Sigmoid colon (tissue), 7 donors: ENCODE results near the gene STRADA. TPM values are rescaled to one million over a fixed set of nuclear protein-coding genes. Genes with fewer than 3 reads are reported as not detected.

Source experiments
- DNase-seq: peaks from one replicate; pipeline ENCODE4 v3.0.0-alpha.2; 2019
- H3K27ac ChIP-seq, 4 donors: fragments of 200-600 bp; sonication (generic); one replicate each; pipeline ENCODE4 v1.5.1; 2016 to 2019; ENCODE audit warnings: mild to moderate bottlenecking in 1 of 4
- H3K27me3 ChIP-seq, 3 donors: fragments of 200-600 bp; sonication (generic); one replicate each; pipeline ENCODE4 v1.5.1; 2019; ENCODE audit warnings: mild to moderate bottlenecking in 1 of 3
- H3K36me3 ChIP-seq, 4 donors: fragments of 200-600 bp; sonication (generic); one replicate each; pipeline ENCODE4 v1.5.1; 2016 to 2019
- H3K4me1 ChIP-seq, 4 donors: fragments of 200-600 bp; sonication (generic); one replicate each; pipeline ENCODE4 v1.5.1; 2017 to 2019
- H3K4me3 ChIP-seq, 4 donors: fragments of 200-600 bp; sonication (generic); one replicate each; pipeline ENCODE4 v1.5.1; 2017 to 2019; ENCODE audit warnings: mild to moderate bottlenecking in 2 of 4, moderate library complexity in 1 of 4
- H3K9me3 ChIP-seq, 4 donors: fragments of 200-600 bp in 3 of 4; sonication (generic) in 3 of 4; one replicate each; pipeline versions ENCODE4 v1.5.1 to v1.6.1; 2013 to 2019
- CTCF ChIP-seq, 4 experiments: fragments of 450-650 bp in 3 of 4; fragments of 200-600 bp in 1 of 4; IDR thresholded peaks; one replicate each; pipeline ENCODE4 v1.5.1; 2016 to 2019; ENCODE audit warnings: antibody characterized with exemption in 4 of 4, mild to moderate bottlenecking in 3 of 4, moderate library complexity in 2 of 4
- EP300 ChIP-seq, 4 donors: sonication (generic); formaldehyde crosslinking; IDR thresholded peaks; one replicate each; pipeline ENCODE4 v1.6.1; 2017; ENCODE audit warnings: antibody characterized with exemption in 4 of 4
- POLR2A ChIP-seq, 2 donors: fragments of 450-650 bp; IDR thresholded peaks; one replicate each; pipeline ENCODE4 v1.6.1; 2016; ENCODE audit warnings: antibody characterized with exemption in 2 of 2, mild to moderate bottlenecking in 2 of 2, moderate library complexity in 2 of 2
- POLR2AphosphoS5 ChIP-seq, 4 donors: sonication (generic); formaldehyde crosslinking; IDR thresholded peaks; one replicate each; pipeline ENCODE4 v1.6.1; 2017; ENCODE audit warnings: antibody characterized with exemption in 4 of 4
- WGBS, 2 donors: extraction: QIAGEN DNeasy Blood & Tissue Kit; methylation state at CpG; one replicate each; pipeline ENCODE4 v1.1.7; 2013; 5-methylcytosine and 5-hydroxymethylcytosine counted together
- intact Hi-C: fragments of 100-400 bp; cut with DNase I; formaldehyde crosslinking; loops from one replicate; pipeline ENCODE4 v1.15.1; 2023
- polyA plus RNA-seq, 3 donors: library from polyadenylated mRNA; stranded (reverse); fragments of 200-250 nt; gene quantifications; one replicate each; pipeline ENCODE4 v1.2.3, GENCODE V29; 2013
- total RNA-seq, 4 donors: library from RNA; depleted of rRNA; stranded (reverse); fragments of >200 nt; gene quantifications; one replicate each; pipeline ENCODE4 v1.1.0, GENCODE V29; 2016
- donor health status: healthy with polysubstance abuse.
- donor health status: Bipolar disorder and iron deficiency.
- donor health status: healthy.

The STRADA gene
- total and polyA plus RNA-seq, 7 donors, result 7.2 to 45.1 (median 20.0) TPM

- no peak overlapping the region for H3K4me3 ChIP-seq
- no peak for DNase-seq
- no peaks in the 10 kb centered on the region for H3K4me1 ChIP-seq
- H3K27ac ChIP-seq, result no peak overlapping the region
- no peak for TF ChIP-seq EP300 (IDR thresholded peaks at IDR 0.05)
- no peak for TF ChIP-seq CTCF (IDR thresholded peaks at IDR 0.05)
- TF ChIP-seq POLR2A (IDR thresholded peaks at IDR 0.05), result no peak
- TF ChIP-seq POLR2AphosphoS5 (IDR thresholded peaks at IDR 0.05), result no peak
- H3K36me3 ChIP-seq, result peaks cover 0 to 59% (median 27%) of the 10 kb centered on the region in 4 donors
- WGBS, 2 donors, result 87 to 88% methylated on average over 10 of the region's 10 CpGs
- H3K27me3 ChIP-seq, result no peaks in the 10 kb centered on the region
- no peaks in the 10 kb centered on the region for H3K9me3 ChIP-seq
- intact Hi-C loops, result no loop called here
Measured at GRCh38 chr17:63714550-63715277, 26.9 kb downstream of the STRADA start.

- H3K9me3 ChIP-seq, result no peaks in the 10 kb centered on the region
- no peaks in the 10 kb centered on the region for H3K27me3 ChIP-seq
- no peaks in the 10 kb centered on the region for H3K4me1 ChIP-seq
- H3K4me3 ChIP-seq, result no peak overlapping the region
- intact Hi-C loops, result no loop called here
- 92 to 95% methylated on average over 6 of the region's 6 CpGs for WGBS, 2 donors
- TF ChIP-seq POLR2AphosphoS5 (IDR thresholded peaks at IDR 0.05), result no peak
- TF ChIP-seq POLR2A (IDR thresholded peaks at IDR 0.05), result no peak
- TF ChIP-seq EP300 (IDR thresholded peaks at IDR 0.05), result no peak
- no peak for TF ChIP-seq CTCF (IDR thresholded peaks at IDR 0.05)
- no peak overlapping the region for H3K27ac ChIP-seq
- H3K36me3 ChIP-seq, result peaks cover 5 to 98% (median 46%) of the 10 kb centered on the region in 4 donors
- DNase-seq, result no peak
Measured at GRCh38 chr17:63709110-63709509, 32.5 kb downstream of the STRADA start.

DNA sequence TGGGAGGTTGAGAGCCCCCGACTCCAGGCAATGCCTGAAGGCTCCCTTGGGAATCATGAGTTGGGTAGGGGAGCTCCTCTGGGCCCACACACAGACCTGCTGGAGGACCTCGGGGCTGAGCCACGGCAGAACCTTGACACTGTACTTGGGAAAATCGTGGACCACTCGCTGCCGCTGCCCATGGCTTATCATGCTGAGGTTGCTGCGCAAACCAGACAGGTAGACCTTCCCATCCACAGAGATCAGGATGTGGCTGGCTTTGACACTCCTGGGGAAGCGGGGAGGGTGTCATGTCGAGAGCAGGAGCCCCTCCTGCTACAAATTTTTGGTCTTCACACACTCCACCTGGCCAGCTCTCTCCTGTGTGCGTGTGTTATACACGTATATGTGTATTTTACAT lies 34.4 kb downstream of the STRADA start:
- no peak overlapping the region for H3K27ac ChIP-seq
- H3K36me3 ChIP-seq, result peaks cover 5 to 92% (median 41%) of the 10 kb centered on the region in 4 donors
- 80 to 91% methylated on average over 11 of the region's 11 CpGs for WGBS, 2 donors
- no peaks in the 10 kb centered on the region for H3K4me1 ChIP-seq
- TF ChIP-seq POLR2A (IDR thresholded peaks at IDR 0.05) (no peak), EP300 (IDR thresholded peaks at IDR 0.05) (no peak), POLR2AphosphoS5 (IDR thresholded peaks at IDR 0.05) (no peak), CTCF (IDR thresholded peaks at IDR 0.05) (no peak)
- intact Hi-C loops, result no loop called here
- no peak for DNase-seq
- no peak overlapping the region for H3K4me3 ChIP-seq
- no peaks in the 10 kb centered on the region for H3K9me3 ChIP-seq
- no peaks in the 10 kb centered on the region for H3K27me3 ChIP-seq

DNA sequence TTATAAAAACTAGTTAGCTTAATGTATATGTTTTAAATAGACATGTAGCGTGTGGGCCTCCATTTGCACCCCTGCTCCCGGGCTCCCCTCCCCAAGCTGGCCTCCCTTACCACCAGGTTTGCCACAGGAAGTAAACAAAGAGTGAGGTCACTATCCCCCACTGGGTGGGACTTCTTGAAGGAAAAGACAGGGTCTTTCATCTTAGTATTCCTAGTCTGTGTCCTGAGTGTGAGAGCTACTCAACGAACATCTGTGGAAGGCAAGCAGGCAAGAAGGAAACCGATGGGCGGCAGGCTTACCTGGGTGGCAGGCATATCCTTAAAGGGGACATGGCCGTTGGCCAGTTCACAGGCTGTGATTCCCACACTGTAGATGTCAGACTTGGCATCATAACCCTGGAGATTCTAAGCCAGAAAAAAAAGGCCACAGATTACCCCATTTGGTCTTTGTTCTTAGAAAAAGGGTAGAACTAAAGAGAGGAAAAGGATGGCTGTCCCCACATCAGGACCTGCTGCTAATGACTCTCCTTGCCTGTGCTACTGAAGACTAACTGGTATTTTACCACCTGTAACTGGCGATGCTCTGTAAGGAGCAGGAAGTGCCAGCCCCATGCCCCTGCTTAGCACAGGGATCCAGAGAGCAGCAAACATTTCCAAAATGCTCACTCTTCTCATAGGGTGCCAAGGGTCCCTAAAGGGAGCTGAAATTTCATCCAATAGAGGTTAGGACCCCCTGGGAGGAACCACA lies 35.1 kb downstream of the STRADA start:
- Histone ChIP-seq H3K4me3 (no peak overlapping the region), H3K9me3 (no peaks in the 10 kb centered on the region), H3K27me3 (no peaks in the 10 kb centered on the region), H3K27ac (no peak overlapping the region), H3K36me3 (peaks cover 5 to 86% (median 36%) of the 10 kb centered on the region in 4 donors), H3K4me1 (peaks cover 0 to 4% (median 3%) of the 10 kb centered on the region in 4 donors)
- no peak for TF ChIP-seq POLR2A (IDR thresholded peaks at IDR 0.05)
- no peak for TF ChIP-seq CTCF (IDR thresholded peaks at IDR 0.05)
- TF ChIP-seq EP300 (IDR thresholded peaks at IDR 0.05), result no peak
- no peak for TF ChIP-seq POLR2AphosphoS5 (IDR thresholded peaks at IDR 0.05)
- intact Hi-C loops, result no loop called here
- WGBS, 2 donors, result 69 to 88% methylated on average over 7 of the region's 7 CpGs
- DNase-seq, result no peak
